ENCODE measurements around the gene PP2D1. TPM values are rescaled to one million over a fixed set of nuclear protein-coding genes. Genes with fewer than 3 reads are reported as not detected.
"Not testable (repeated sequence)": the region's sequence is repeated elsewhere in the genome, so short reads cannot be mapped to it uniquely, and the experiment has no call there.

PP2D1 gene
- total and polyA plus RNA-seq, 2 donors (not counting 1 experiment from before 2014, with no cell fraction given) = not detected

- no peak overlapping the region for H3K27ac ChIP-seq (ENCODE audit: insufficient read depth, low read length)
- no peak overlapping the region for H3K9ac ChIP-seq (ENCODE audit: insufficient read depth, low read length)
- H4K20me1 ChIP-seq (ENCODE audit: control insufficient read depth, extremely low read depth, insufficient read depth, low read length) = no peaks in the 10 kb centered on the region
- H3K9me3 ChIP-seq (ENCODE audit: control insufficient read depth, insufficient read depth, low read depth, low read length) = no peaks in the 10 kb centered on the region
- H3K4me2 ChIP-seq (ENCODE audit: extremely low read depth, insufficient read depth, low read length) = no peak overlapping the region
- no peaks in the 10 kb centered on the region for H3K27me3 ChIP-seq (ENCODE audit: control insufficient read depth, insufficient read depth, low read length)
- no peaks in the 10 kb centered on the region for H3K36me3 ChIP-seq (ENCODE audit: control insufficient read depth, insufficient read depth, low read length)
- H2AFZ ChIP-seq (ENCODE audit: low read length) = no peak overlapping the region
- no peak for TF ChIP-seq CTCF (conservative IDR thresholded peaks at IDR 0.05 in 1 of 2, IDR thresholded peaks at IDR 0.05 in 1 of 2; ENCODE audit: low read depth in 1 of 2, low read length in 2 of 2)
- no peak for TF ChIP-seq EZH2 (IDR thresholded peaks at IDR 0.05; ENCODE audit: low read length, missing control alignments)
- no peak overlapping the region for H3K4me3 ChIP-seq (replicated peaks in 1 of 4; ENCODE audit: control extremely low read depth in 1 of 4, insufficient read depth in 1 of 4, low read depth in 3 of 4, low read length in 4 of 4)
- H3K79me2 ChIP-seq (ENCODE audit: control insufficient read depth, insufficient read depth, low read length) = no peaks in the 10 kb centered on the region
- no peaks in the 10 kb centered on the region for H3K4me1 ChIP-seq (ENCODE audit: control insufficient read depth, extremely low read depth, insufficient read depth, low read length)
- DNase-seq (ENCODE audit: low read depth in 2 of 2) = no peak
Measured at GRCh38 chr3:20022954-20023622, 11.0 kb upstream of the PP2D1 start.

GRCh38 chr3:20016076-20016475, 4.0 kb upstream of the PP2D1 start:
- not testable (repeated sequence) for H3K27ac ChIP-seq (ENCODE audit: insufficient read depth, low read length); H3K4me2 ChIP-seq (ENCODE audit: extremely low read depth, insufficient read depth, low read length); H3K36me3 ChIP-seq (ENCODE audit: control insufficient read depth, insufficient read depth, low read length); H3K9ac ChIP-seq (ENCODE audit: insufficient read depth, low read length); DNase-seq (ENCODE audit: low read depth in 2 of 2); H3K4me3 ChIP-seq (replicated peaks in 1 of 4; ENCODE audit: control extremely low read depth in 1 of 4, insufficient read depth in 1 of 4, low read depth in 3 of 4, low read length in 4 of 4); H3K4me1 ChIP-seq (ENCODE audit: control insufficient read depth, extremely low read depth, insufficient read depth, low read length); H3K79me2 ChIP-seq (ENCODE audit: control insufficient read depth, insufficient read depth, low read length); H4K20me1 ChIP-seq (ENCODE audit: control insufficient read depth, extremely low read depth, insufficient read depth, low read length); H3K9me3 ChIP-seq (ENCODE audit: control insufficient read depth, insufficient read depth, low read depth, low read length); H2AFZ ChIP-seq (ENCODE audit: low read length); H3K27me3 ChIP-seq (ENCODE audit: control insufficient read depth, insufficient read depth, low read length)

- no peak for DNase-seq (ENCODE audit: low read depth in 2 of 2)
- H3K79me2 ChIP-seq (ENCODE audit: control insufficient read depth, insufficient read depth, low read length) = no peaks in the 10 kb centered on the region
- no peak overlapping the region for H3K27ac ChIP-seq (ENCODE audit: insufficient read depth, low read length)
- no peak overlapping the region for H3K4me3 ChIP-seq (replicated peaks in 1 of 4; ENCODE audit: control extremely low read depth in 1 of 4, insufficient read depth in 1 of 4, low read depth in 3 of 4, low read length in 4 of 4)
- H3K36me3 ChIP-seq (ENCODE audit: control insufficient read depth, insufficient read depth, low read length) = no peaks in the 10 kb centered on the region
- H3K27me3 ChIP-seq (ENCODE audit: control insufficient read depth, insufficient read depth, low read length) = no peaks in the 10 kb centered on the region
- H3K9ac ChIP-seq (ENCODE audit: insufficient read depth, low read length) = no peak overlapping the region
- H4K20me1 ChIP-seq (ENCODE audit: control insufficient read depth, extremely low read depth, insufficient read depth, low read length) = no peaks in the 10 kb centered on the region
- H2AFZ ChIP-seq (ENCODE audit: low read length) = no peak overlapping the region
- H3K4me1 ChIP-seq (ENCODE audit: control insufficient read depth, extremely low read depth, insufficient read depth, low read length) = no peaks in the 10 kb centered on the region
- no peak overlapping the region for H3K4me2 ChIP-seq (ENCODE audit: extremely low read depth, insufficient read depth, low read length)
- H3K9me3 ChIP-seq (ENCODE audit: control insufficient read depth, insufficient read depth, low read depth, low read length) = no peaks in the 10 kb centered on the region
- TF ChIP-seq EZH2 (IDR thresholded peaks at IDR 0.05; ENCODE audit: low read length, missing control alignments) = no peak
- TF ChIP-seq CTCF (conservative IDR thresholded peaks at IDR 0.05 in 1 of 2, IDR thresholded peaks at IDR 0.05 in 1 of 2; ENCODE audit: low read depth in 1 of 2, low read length in 2 of 2) = no peak
Measured at GRCh38 chr3:20015525-20015924, 3.5 kb upstream of the PP2D1 start.
